Colonic mucosa (tissue), 4 donors: ENCODE data around the gene RPUSD1. TPM values are rescaled to one million over a fixed set of nuclear protein-coding genes. Genes with fewer than 3 reads are reported as not detected.
"Not testable (repeated sequence)": the region's sequence is repeated elsewhere in the genome, so short reads cannot be mapped to it uniquely, and the experiment has no call there.

Experiments
- DNase-seq: peaks from one replicate; pipeline ENCODE4 v3.0.0-alpha.2; 2020
- H3K27ac ChIP-seq: fragments of 200-600 bp; one replicate; pipeline ENCODE4 v1.8.0; 2021
- H3K27me3 ChIP-seq: fragments of 200-600 bp; one replicate; pipeline ENCODE4 v1.8.0; 2021
- H3K36me3 ChIP-seq: fragments of 200-600 bp; one replicate; pipeline ENCODE4 v1.8.0; 2021
- H3K4me1 ChIP-seq: fragments of 200-600 bp; one replicate; pipeline ENCODE4 v1.8.0; 2021; ENCODE audit warnings: mild to moderate bottlenecking
- H3K4me3 ChIP-seq: fragments of 200-600 bp; one replicate; pipeline ENCODE4 v1.8.0; 2021
- H3K9ac ChIP-seq, 2 donors: one replicate each; pipeline ENCODE4 v1.7.0; 2013; ENCODE audit warnings: control low read depth in 2 of 2, low read depth in 2 of 2, low read length in 2 of 2
- H3K9me3 ChIP-seq: fragments of 200-600 bp; one replicate; pipeline ENCODE4 v1.8.0; 2021
- intact Hi-C: fragments of 100-400 bp; cut with DNase I; formaldehyde crosslinking; loops from one replicate; pipeline ENCODE4 v1.14.1; 2022
- total RNA-seq, 2 donors: library from RNA; stranded (reverse); fragmentation: NEBNext Ultra II Directional in 1 of 2; extraction: Animal tissue kit (Norgen Biotek cat#: 25700) in 1 of 2; gene quantifications; one replicate each; pipeline ENCODE4 v1.2.1, GENCODE V29; 2021
- TF ChIP-seq, protein P1 (sequence below): fragments of 200-600 bp; IDR thresholded peaks from one replicate; pipeline ENCODE4 v1.8.0; 2022; ENCODE audit warnings: antibody characterized with exemption, mild to moderate bottlenecking
- donor health status: healthy.
- donor health status: DM: no; HTN: no; CAD: no.
- donor health status: DM: no; HTN: no; CAD: no.

RPUSD1 gene
- total RNA-seq, 2 donors from 2014 or later: 17.3 to 35.6 TPM

DNA sequence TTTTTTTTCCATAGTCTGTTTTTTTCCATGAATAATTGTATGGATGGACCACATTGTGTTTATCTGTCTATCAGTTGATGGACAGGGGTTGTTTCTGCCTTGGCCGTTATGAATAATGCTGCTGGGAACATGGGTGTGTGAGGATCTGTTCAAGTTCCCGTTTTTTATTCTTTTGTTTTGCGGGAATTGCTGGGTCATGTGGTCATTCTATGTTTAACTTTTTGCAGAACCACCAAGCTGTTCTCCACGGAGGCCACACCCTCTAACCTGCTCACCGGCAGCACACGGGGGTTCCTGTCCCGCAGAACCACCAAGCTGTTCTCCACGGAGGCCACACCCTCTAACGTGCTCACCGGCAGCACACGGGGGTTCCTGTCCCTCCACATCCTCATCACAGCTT, 33.5 kb downstream of the RPUSD1 start:
- no peak overlapping the region for H3K27ac ChIP-seq
- H3K9ac ChIP-seq: no peak overlapping the region
- no peak overlapping the region for H3K4me3 ChIP-seq
- no peaks in the 10 kb centered on the region for H3K4me1 ChIP-seq
- TF ChIP-seq, protein P1, sequence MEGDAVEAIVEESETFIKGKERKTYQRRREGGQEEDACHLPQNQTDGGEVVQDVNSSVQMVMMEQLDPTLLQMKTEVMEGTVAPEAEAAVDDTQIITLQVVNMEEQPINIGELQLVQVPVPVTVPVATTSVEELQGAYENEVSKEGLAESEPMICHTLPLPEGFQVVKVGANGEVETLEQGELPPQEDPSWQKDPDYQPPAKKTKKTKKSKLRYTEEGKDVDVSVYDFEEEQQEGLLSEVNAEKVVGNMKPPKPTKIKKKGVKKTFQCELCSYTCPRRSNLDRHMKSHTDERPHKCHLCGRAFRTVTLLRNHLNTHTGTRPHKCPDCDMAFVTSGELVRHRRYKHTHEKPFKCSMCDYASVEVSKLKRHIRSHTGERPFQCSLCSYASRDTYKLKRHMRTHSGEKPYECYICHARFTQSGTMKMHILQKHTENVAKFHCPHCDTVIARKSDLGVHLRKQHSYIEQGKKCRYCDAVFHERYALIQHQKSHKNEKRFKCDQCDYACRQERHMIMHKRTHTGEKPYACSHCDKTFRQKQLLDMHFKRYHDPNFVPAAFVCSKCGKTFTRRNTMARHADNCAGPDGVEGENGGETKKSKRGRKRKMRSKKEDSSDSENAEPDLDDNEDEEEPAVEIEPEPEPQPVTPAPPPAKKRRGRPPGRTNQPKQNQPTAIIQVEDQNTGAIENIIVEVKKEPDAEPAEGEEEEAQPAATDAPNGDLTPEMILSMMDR: no peak
- no peak for DNase-seq
- no peaks in the 10 kb centered on the region for H3K36me3 ChIP-seq
- H3K9me3 ChIP-seq: no peaks in the 10 kb centered on the region
- peaks cover 12% of the 10 kb centered on the region for H3K27me3 ChIP-seq
- intact Hi-C loops: no loop called here

DNA sequence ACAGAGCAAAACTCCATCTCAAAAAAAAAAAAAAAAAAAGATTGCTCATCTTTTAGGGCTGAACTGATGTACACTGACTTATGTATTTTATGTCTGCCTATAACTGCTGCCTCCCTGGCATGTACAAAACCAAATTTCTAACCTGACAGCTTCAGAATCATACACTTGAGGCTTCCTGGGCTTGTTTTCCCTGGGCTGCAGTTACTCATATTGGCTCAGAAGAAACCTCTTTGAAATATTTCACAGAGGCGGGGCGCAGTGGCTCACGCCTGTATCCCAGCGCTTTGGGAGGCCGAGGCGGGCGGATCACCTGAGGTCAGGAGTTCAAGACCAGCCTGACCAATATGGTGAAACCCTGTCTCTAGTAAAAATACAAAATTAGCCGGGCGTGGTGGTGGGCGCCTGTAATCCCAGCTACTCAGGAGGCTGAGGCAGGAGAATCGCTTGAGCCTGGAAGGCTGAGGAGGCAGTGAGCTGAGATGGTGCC, 34.0 kb downstream of the RPUSD1 start:
- H3K36me3 ChIP-seq, intact Hi-C loops, H3K9me3 ChIP-seq, H3K4me3 ChIP-seq, H3K9ac ChIP-seq, H3K27ac ChIP-seq, DNase-seq, H3K4me1 ChIP-seq: not testable (repeated sequence)
- peaks cover 12% of the 10 kb centered on the region for H3K27me3 ChIP-seq

DNA sequence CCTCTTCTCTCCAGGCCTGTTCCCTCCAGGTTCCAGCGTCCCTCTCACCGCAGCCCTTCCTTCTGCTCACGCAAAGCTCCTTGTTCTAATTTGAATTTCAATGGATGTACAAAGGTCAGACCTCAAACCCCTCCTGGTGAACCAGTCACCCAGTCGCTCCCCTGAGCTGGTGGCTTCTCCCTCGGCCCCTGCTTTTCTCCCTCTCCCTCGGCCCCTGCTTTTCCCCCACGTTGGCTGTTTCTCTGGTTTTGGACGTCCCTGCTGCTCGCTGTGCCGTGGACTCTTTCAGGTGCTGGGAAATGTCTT, 36.2 kb downstream of the RPUSD1 start:
- Histone ChIP-seq H3K9ac (no peak overlapping the region), H3K27me3 (peaks cover 12% of the 10 kb centered on the region), H3K27ac (no peak overlapping the region), H3K36me3 (no peaks in the 10 kb centered on the region), H3K4me1 (no peaks in the 10 kb centered on the region), H3K9me3 (no peaks in the 10 kb centered on the region), H3K4me3 (no peak overlapping the region)
- intact Hi-C loops: no loop called here
- DNase-seq: no peak
- TF ChIP-seq, protein P1: no peak

DNA sequence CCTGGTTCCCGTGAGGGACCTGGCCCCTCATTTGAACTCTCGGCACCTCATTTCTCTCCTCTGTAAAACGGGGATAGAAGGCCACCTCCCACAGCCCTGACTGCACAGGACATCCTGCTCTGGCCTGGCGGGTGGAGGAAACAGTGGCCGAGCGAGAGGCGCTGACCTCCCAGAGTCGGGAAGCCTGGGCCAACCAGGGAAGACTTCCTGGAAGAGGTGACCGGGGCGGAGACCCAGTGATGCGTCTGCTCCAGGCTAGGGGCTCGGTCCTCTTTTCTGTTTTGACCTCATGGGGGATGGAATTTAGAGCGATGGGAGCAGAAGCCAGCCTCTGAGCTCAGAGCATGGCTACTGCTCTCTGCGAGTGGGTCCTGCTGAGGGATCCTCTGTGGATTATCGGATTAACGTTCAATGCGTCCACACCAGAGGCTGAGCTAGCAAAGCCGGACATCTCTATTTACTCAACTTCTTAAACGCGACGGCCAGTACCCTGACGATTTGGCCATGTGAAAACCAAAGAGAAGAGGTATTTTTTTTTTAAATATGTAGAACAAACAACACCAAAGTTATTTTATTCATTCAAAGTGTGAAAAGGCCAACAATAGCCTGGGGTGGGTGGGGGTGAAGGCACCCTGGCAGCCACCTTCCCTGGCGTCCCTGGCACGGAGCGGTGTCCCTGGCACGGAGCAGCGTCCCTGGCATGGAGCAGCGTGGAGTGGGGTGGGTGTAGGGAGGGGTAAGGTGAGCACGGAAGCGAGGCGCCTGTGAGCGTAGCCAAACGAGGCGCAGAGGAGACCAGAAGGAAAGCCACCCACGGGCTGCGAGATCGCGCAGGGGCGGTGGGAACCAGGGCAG, 36.8 kb downstream of the RPUSD1 start:
- no peak for DNase-seq
- Histone ChIP-seq H3K4me3 (no peak overlapping the region), H3K36me3 (no peaks in the 10 kb centered on the region), H3K9me3 (no peaks in the 10 kb centered on the region), H3K4me1 (no peaks in the 10 kb centered on the region), H3K27ac (no peak overlapping the region), H3K27me3 (peaks cover 12% of the 10 kb centered on the region), H3K9ac (no peak overlapping the region)
- TF ChIP-seq, protein P1: no peak
- intact Hi-C loops: no loop called here

DNA sequence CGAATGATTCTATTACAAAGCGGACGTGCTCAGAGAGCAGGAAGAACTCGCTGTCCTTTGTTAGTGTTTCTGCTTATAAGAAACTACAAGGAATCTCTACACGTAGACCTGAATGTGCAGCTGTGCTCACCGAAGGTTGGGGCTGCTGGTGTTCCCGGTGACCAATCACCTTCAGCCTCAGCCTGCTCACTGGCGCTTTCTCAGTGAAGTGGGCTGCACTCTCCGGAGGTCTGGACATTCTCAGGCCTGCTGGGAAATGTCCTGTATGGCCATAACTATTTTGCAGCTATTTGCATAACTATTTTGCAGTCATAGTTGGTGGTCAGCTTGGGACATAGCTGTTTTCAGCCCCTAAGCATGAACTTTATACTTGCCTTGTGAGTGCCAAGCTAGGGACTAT, 37.7 kb downstream of the RPUSD1 start:
- Histone ChIP-seq H3K27ac (no peak overlapping the region), H3K27me3 (peaks cover 12% of the 10 kb centered on the region), H3K4me3 (no peak overlapping the region), H3K4me1 (no peaks in the 10 kb centered on the region), H3K9me3 (no peaks in the 10 kb centered on the region), H3K9ac (no peak overlapping the region), H3K36me3 (no peaks in the 10 kb centered on the region)
- intact Hi-C loops: no loop called here
- no peak for DNase-seq
- TF ChIP-seq, protein P1: no peak

DNA sequence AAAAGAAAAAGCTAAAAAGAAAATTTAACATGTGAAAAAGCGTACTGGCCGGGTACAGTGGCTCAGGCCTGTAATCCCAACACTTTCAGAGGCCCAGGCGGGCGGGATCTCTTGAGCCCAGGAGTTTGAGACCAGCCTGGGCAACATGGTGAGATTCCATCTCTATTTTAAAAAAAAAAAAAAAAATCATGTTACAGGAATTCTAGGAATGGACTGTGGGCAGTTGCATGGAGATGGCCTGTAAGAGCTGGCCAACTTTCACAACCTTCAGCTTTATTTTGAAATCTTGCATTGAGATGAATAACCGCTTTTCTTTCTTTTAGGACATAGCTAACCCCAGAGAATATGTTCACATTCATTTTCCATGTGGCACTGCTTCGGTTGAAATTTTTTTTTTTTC, 39.2 kb downstream of the RPUSD1 start:
- DNase-seq: no peak
- H3K4me3 ChIP-seq: no peak overlapping the region
- H3K27me3 ChIP-seq: peaks cover 12% of the 10 kb centered on the region
- TF ChIP-seq, protein P1: no peak
- no peak overlapping the region for H3K27ac ChIP-seq
- intact Hi-C loops: no loop called here
- H3K9ac ChIP-seq: no peak overlapping the region
- no peaks in the 10 kb centered on the region for H3K36me3 ChIP-seq
- H3K9me3 ChIP-seq: no peaks in the 10 kb centered on the region
- no peaks in the 10 kb centered on the region for H3K4me1 ChIP-seq
